Measurements from ENCODE around the gene R3HDM4. TPM values are rescaled to one million over a fixed set of nuclear protein-coding genes. Genes with fewer than 3 reads are reported as not detected.

Gene R3HDM4
- total RNA-seq, 1 donor from 2014 or later: 83.3 TPM

GRCh38 chr19:943551-944170, 30.6 kb upstream of the R3HDM4 start:
- H3K9me3 Mint-ChIP-seq: no peaks in the 10 kb centered on the region
- H3K27ac Mint-ChIP-seq: no peak overlapping the region
- peaks cover 10% of the 10 kb centered on the region for H3K4me1 Mint-ChIP-seq (ENCODE audit: low read depth)
- H3K27me3 Mint-ChIP-seq (ENCODE audit: low read depth): peaks cover 3% of the 10 kb centered on the region
- H3K36me3 Mint-ChIP-seq (ENCODE audit: low read depth): peaks cover 21% of the 10 kb centered on the region
- no peak overlapping the region for H3K4me3 Mint-ChIP-seq (ENCODE audit: low read depth)
- DNase-seq (ENCODE audit: low spot score): no peak
- intact Hi-C loops (cut with micrococcal nuclease): no loop called here

- intact Hi-C loops (cut with micrococcal nuclease): no loop called here
- DNase-seq (ENCODE audit: low spot score): no peak
- no peaks in the 10 kb centered on the region for H3K9me3 Mint-ChIP-seq
- H3K4me3 Mint-ChIP-seq (ENCODE audit: low read depth): no peak overlapping the region
- H3K27me3 Mint-ChIP-seq (ENCODE audit: low read depth): peaks cover 3% of the 10 kb centered on the region
- peaks cover 27% of the 10 kb centered on the region for H3K36me3 Mint-ChIP-seq (ENCODE audit: low read depth)
- H3K27ac Mint-ChIP-seq: no peak overlapping the region
- H3K4me1 Mint-ChIP-seq (ENCODE audit: low read depth): peaks cover 12% of the 10 kb centered on the region
These were observed 29.2 kb upstream of the R3HDM4 start for GRCh38 chr19:942133-942645.

GRCh38 chr19:941292-942132, 28.5 kb upstream of the R3HDM4 start:
- DNase-seq (ENCODE audit: low spot score): no peak
- intact Hi-C loops (cut with micrococcal nuclease): no loop called here
- Mint-ChIP-seq H3K27me3 (ENCODE audit: low read depth) (peaks cover 3% of the 10 kb centered on the region), H3K36me3 (ENCODE audit: low read depth) (peaks cover 28% of the 10 kb centered on the region), H3K9me3 (no peaks in the 10 kb centered on the region), H3K4me1 (ENCODE audit: low read depth) (peaks cover 12% of the 10 kb centered on the region), H3K4me3 (ENCODE audit: low read depth) (peak overlapping the region; percentile 62), H3K27ac (no peak overlapping the region)

DNA sequence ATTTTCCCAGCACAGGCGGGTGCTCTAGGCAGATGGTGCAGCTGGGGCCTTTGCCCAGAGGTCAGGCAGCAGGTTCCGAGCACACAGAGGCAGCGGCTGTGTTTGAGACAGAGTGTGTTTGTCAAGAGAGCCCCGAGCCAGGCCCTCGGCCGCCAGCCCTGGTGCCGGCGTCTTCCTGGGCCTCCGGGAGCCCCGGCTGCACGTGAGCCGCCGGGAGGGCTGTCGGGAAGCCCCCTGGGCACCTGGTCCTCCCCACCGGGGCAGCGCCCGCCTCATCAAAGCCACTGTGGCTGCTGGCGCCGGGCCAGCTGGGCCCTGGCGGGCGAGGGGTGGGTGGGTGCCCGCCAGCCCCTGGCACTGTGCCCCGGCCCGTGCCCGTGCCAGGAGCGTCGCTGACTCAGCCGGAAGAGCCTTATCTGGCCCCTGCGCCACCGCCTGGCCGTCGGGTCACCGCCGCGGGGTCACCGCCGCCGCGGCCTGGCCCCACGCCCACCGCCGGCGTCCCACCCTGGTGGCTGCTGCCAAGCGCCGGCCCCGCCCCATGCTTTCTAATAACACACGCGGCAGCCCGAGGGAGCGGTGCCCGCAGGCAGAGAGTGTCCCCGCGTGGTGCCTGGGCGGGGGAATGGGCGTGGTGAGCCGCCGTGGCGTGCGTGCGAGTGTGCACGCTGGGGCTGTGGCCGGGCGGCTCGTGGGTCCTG, 27.7 kb upstream of the R3HDM4 start:
- H3K27ac Mint-ChIP-seq: no peak overlapping the region
- H3K36me3 Mint-ChIP-seq (ENCODE audit: low read depth): peaks cover 33% of the 10 kb centered on the region
- no peak for DNase-seq (ENCODE audit: low spot score)
- peak overlapping the region; percentile 69 for H3K4me3 Mint-ChIP-seq (ENCODE audit: low read depth)
- intact Hi-C loops (cut with micrococcal nuclease): no loop called here
- H3K27me3 Mint-ChIP-seq (ENCODE audit: low read depth): peaks cover 3% of the 10 kb centered on the region
- H3K4me1 Mint-ChIP-seq (ENCODE audit: low read depth): peaks cover 12% of the 10 kb centered on the region
- H3K9me3 Mint-ChIP-seq: no peaks in the 10 kb centered on the region

DNA sequence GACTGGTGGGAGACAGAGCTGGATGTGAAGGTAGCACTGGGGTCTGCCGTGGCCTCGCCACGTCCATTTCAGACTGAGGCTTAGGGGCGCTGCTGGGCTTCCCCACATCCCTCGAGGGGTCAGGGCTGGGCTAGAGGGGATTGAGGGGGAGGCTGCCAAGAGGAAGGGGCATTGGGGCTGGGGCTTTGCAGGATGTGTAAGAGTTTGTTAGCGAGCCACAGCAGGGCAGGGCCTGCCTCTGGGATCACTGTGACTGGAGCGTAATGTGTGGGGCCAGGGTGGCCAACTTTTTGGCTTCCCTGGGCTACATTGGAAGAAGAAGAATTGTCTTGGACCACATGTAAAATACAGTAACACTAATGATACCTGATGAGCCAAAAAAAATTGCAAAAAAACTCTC, 26.9 kb upstream of the R3HDM4 start:
- peak overlapping the region; percentile 69 for H3K4me3 Mint-ChIP-seq (ENCODE audit: low read depth)
- no peaks in the 10 kb centered on the region for H3K9me3 Mint-ChIP-seq
- H3K4me1 Mint-ChIP-seq (ENCODE audit: low read depth): peaks cover 12% of the 10 kb centered on the region
- peaks cover 3% of the 10 kb centered on the region for H3K27me3 Mint-ChIP-seq (ENCODE audit: low read depth)
- H3K36me3 Mint-ChIP-seq (ENCODE audit: low read depth): peaks cover 36% of the 10 kb centered on the region
- H3K27ac Mint-ChIP-seq: no peak overlapping the region
- intact Hi-C loops (cut with micrococcal nuclease): no loop called here
- DNase-seq (ENCODE audit: low spot score): no peak

GRCh38 chr19:939439-939838, 26.4 kb upstream of the R3HDM4 start:
- no peak for DNase-seq (ENCODE audit: low spot score)
- peaks cover 12% of the 10 kb centered on the region for H3K4me1 Mint-ChIP-seq (ENCODE audit: low read depth)
- H3K36me3 Mint-ChIP-seq (ENCODE audit: low read depth): peaks cover 36% of the 10 kb centered on the region
- H3K9me3 Mint-ChIP-seq: no peaks in the 10 kb centered on the region
- no peak overlapping the region for H3K27ac Mint-ChIP-seq
- intact Hi-C loops (cut with micrococcal nuclease): no loop called here
- peaks cover 3% of the 10 kb centered on the region for H3K27me3 Mint-ChIP-seq (ENCODE audit: low read depth)
- no peak overlapping the region for H3K4me3 Mint-ChIP-seq (ENCODE audit: low read depth)

- no peak overlapping the region for H3K4me3 Mint-ChIP-seq (ENCODE audit: low read depth)
- H3K9me3 Mint-ChIP-seq: no peaks in the 10 kb centered on the region
- intact Hi-C loops (cut with micrococcal nuclease): no loop called here
- H3K27ac Mint-ChIP-seq: no peak overlapping the region
- DNase-seq (ENCODE audit: low spot score): no peak
- peaks cover 36% of the 10 kb centered on the region for H3K36me3 Mint-ChIP-seq (ENCODE audit: low read depth)
- peaks cover 3% of the 10 kb centered on the region for H3K27me3 Mint-ChIP-seq (ENCODE audit: low read depth)
- H3K4me1 Mint-ChIP-seq (ENCODE audit: low read depth): peaks cover 12% of the 10 kb centered on the region
These were observed 25.4 kb upstream of the R3HDM4 start for GRCh38 chr19:938233-938923.

DNA sequence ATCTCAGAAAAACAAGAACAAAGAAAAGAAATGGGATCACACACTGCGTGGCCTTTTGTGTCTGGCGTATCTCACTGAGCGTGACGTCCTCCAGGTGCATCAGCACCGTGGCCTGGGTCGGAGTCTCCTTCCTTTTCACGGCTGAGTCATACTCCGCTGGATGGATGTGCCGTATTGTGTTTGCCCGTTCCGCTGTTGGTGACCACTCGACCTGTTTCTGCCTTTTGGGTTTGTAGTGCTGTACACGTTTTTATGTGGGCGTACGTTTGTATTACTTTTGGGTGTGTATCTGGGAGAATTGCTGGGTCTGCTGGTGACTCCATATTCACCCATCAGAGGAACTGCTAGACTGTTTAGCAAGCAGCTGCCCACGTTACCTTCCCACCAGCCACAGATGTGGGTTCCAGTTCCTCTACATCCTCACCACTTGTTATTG, 24.3 kb upstream of the R3HDM4 start:
- peaks cover 15% of the 10 kb centered on the region for H3K4me1 Mint-ChIP-seq (ENCODE audit: low read depth)
- H3K27me3 Mint-ChIP-seq (ENCODE audit: low read depth): peaks cover 3% of the 10 kb centered on the region
- peaks cover 35% of the 10 kb centered on the region for H3K36me3 Mint-ChIP-seq (ENCODE audit: low read depth)
- no peak overlapping the region for H3K27ac Mint-ChIP-seq
- no peak for DNase-seq (ENCODE audit: low spot score)
- no peaks in the 10 kb centered on the region for H3K9me3 Mint-ChIP-seq
- H3K4me3 Mint-ChIP-seq (ENCODE audit: low read depth): no peak overlapping the region
- intact Hi-C loops (cut with micrococcal nuclease): no loop called here

DNA sequence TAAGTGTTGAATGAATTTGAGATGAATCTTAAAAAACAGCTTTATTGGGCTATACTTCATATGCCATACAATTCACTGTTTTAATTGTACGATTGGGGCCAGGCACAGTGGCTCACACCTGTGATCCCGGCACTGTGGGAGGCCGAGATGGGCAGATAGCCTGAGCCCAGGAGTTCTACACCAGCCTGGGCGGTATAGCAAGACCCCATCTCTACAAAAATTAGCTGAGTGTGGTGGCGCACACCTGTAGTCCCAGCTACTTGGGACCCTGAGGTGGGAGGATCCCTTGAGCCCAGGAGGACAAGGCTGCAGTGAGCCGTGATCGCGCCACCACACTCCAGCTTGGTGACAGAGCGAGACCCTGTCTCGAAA, 23.1 kb upstream of the R3HDM4 start:
- H3K4me3 Mint-ChIP-seq (ENCODE audit: low read depth): no peak overlapping the region
- peaks cover 33% of the 10 kb centered on the region for H3K36me3 Mint-ChIP-seq (ENCODE audit: low read depth)
- peaks cover 3% of the 10 kb centered on the region for H3K27me3 Mint-ChIP-seq (ENCODE audit: low read depth)
- intact Hi-C loops (cut with micrococcal nuclease): no loop called here
- no peaks in the 10 kb centered on the region for H3K9me3 Mint-ChIP-seq
- H3K27ac Mint-ChIP-seq: no peak overlapping the region
- peaks cover 11% of the 10 kb centered on the region for H3K4me1 Mint-ChIP-seq (ENCODE audit: low read depth)
- no peak for DNase-seq (ENCODE audit: low spot score)

GRCh38 chr19:934865-935479, 22.0 kb upstream of the R3HDM4 start:
- H3K9me3 Mint-ChIP-seq: no peaks in the 10 kb centered on the region
- no peak overlapping the region for H3K27ac Mint-ChIP-seq
- DNase-seq (ENCODE audit: low spot score): no peak
- H3K4me3 Mint-ChIP-seq (ENCODE audit: low read depth): no peak overlapping the region
- H3K36me3 Mint-ChIP-seq (ENCODE audit: low read depth): peaks cover 34% of the 10 kb centered on the region
- intact Hi-C loops (cut with micrococcal nuclease): no loop called here
- peaks cover 6% of the 10 kb centered on the region for H3K4me1 Mint-ChIP-seq (ENCODE audit: low read depth)
- H3K27me3 Mint-ChIP-seq (ENCODE audit: low read depth): no peaks in the 10 kb centered on the region

DNA sequence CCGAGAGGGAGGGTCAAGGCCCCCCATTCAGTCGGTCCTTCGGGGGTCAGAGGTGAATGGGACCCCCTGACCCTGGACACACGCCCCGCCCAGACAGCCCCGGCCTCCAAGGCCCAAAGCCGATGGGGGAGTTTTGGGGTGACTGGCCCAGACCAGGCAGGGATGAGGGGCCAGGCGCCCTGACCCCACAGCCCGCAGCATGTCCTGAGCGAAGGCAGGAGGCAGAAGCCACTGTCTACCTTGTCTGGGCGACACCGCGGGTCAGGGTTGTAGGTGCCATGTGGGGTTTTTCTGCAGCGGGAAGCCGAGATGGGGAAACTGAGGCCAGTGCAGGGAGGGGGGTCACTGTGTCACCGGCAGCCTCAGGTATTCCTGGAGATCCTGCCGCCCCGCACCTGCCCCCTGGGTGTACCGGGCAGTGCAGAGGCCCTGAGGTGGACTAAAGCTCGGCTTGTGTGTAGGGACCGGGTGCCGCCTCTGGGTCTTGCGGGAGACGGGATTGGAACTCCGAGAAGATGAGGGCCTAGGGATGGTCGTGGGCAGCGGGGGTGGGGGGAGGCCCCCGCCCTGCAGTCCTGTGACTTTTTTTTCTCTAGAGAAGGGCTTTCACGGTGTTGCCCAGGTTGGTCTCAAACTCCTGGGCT, 21.3 kb upstream of the R3HDM4 start:
- Mint-ChIP-seq H3K4me1 (ENCODE audit: low read depth) (peaks cover 5% of the 10 kb centered on the region), H3K9me3 (no peaks in the 10 kb centered on the region), H3K4me3 (ENCODE audit: low read depth) (no peak overlapping the region), H3K27ac (no peak overlapping the region), H3K27me3 (ENCODE audit: low read depth) (no peaks in the 10 kb centered on the region), H3K36me3 (ENCODE audit: low read depth) (peaks cover 28% of the 10 kb centered on the region)
- intact Hi-C loops (cut with micrococcal nuclease): no loop called here
- no peak for DNase-seq (ENCODE audit: low spot score)

GRCh38 chr19:933553-933882, 20.5 kb upstream of the R3HDM4 start:
- Mint-ChIP-seq H3K4me1 (ENCODE audit: low read depth) (peaks cover 5% of the 10 kb centered on the region), H3K27ac (no peak overlapping the region), H3K36me3 (ENCODE audit: low read depth) (peaks cover 26% of the 10 kb centered on the region), H3K9me3 (no peaks in the 10 kb centered on the region), H3K27me3 (ENCODE audit: low read depth) (no peaks in the 10 kb centered on the region), H3K4me3 (ENCODE audit: low read depth) (no peak overlapping the region)
- intact Hi-C loops (cut with micrococcal nuclease): no loop called here
- DNase-seq (ENCODE audit: low spot score): no peak
